Stomach (tissue), 9 donors: ENCODE data around the gene ITGA1. TPM values are rescaled to one million over a fixed set of nuclear protein-coding genes. Genes with fewer than 3 reads are reported as not detected.

ENCODE experiments used
- DNase-seq, 2 donors: peaks; one replicate each; pipeline versions ENCODE4 v3.0.0 to v3.0.0-alpha.2; 2013 to 2019
- H3K27ac ChIP-seq, 5 donors: fragments of 200-600 bp in 4 of 5; sonication (generic) in 4 of 5; one replicate each; pipeline ENCODE4 v1.5.1; 2013 to 2019; ENCODE audit warnings: mild to moderate bottlenecking in 1 of 5, moderate library complexity in 1 of 5
- H3K27me3 ChIP-seq, 3 donors: fragments of 200-600 bp; sonication (generic); one replicate each; pipeline ENCODE4 v1.5.1; 2017 to 2019; ENCODE audit warnings: mixed run types in 1 of 3
- H3K36me3 ChIP-seq, 4 donors: fragments of 200-600 bp; sonication (generic); 1 replicate in 3 of 4; 2 replicates in 1 of 4; pipeline ENCODE4 v1.5.1; 2016 to 2019
- H3K4me1 ChIP-seq, 4 donors: fragments of 200-600 bp; sonication (generic); one replicate each; pipeline ENCODE4 v1.5.1; 2016 to 2019
- H3K4me3 ChIP-seq, 4 donors: fragments of 200-600 bp; sonication (generic) in 3 of 4; one replicate each; pipeline ENCODE4 v1.5.1; 2016 to 2019; ENCODE audit warnings: mild to moderate bottlenecking in 1 of 4
- H3K9me3 ChIP-seq, 4 donors: fragments of 200-600 bp; sonication (generic); one replicate each; pipeline ENCODE4 v1.5.1; 2016 to 2019
- EP300 ChIP-seq: sonication (generic); formaldehyde crosslinking; IDR thresholded peaks from one replicate; pipeline ENCODE4 v1.6.1; 2017; ENCODE audit warnings: antibody characterized with exemption
- POLR2A ChIP-seq, 4 donors: fragments of 450-650 bp; IDR thresholded peaks; one replicate each; pipeline ENCODE4 v1.6.1; 2016; ENCODE audit warnings: antibody characterized with exemption in 4 of 4, control low read depth in 2 of 4, mild to moderate bottlenecking in 1 of 4, moderate library complexity in 1 of 4
- POLR2AphosphoS5 ChIP-seq, 3 donors: sonication (generic); formaldehyde crosslinking; IDR thresholded peaks; one replicate each; pipeline ENCODE4 v1.6.1; 2016; ENCODE audit warnings: antibody characterized with exemption in 3 of 3
- WGBS, 5 donors: extraction: QIAGEN DNeasy Blood & Tissue Kit in 3 of 5; methylation state at CpG; one replicate each; pipeline versions ENCODE4 v1.1.5 to v1.1.7; 2013 to 2018; 5-methylcytosine and 5-hydroxymethylcytosine counted together
- intact Hi-C: fragments of 100-400 bp; cut with DNase I; formaldehyde crosslinking; loops from one replicate; pipeline ENCODE4 v1.15.1; 2023; ENCODE audit warnings: low total_unique reads
- polyA plus RNA-seq, 3 donors: library from polyadenylated mRNA; stranded (reverse); fragments of 200-250 nt; gene quantifications; one replicate each; pipeline ENCODE4 v1.2.3, GENCODE V29; 2013
- total RNA-seq, 5 donors: library from RNA; depleted of rRNA; stranded (reverse); fragments of >200 nt; gene quantifications; one replicate each; pipeline versions ENCODE4 v1.1.0 to v1.2.3, GENCODE V29; 2014 to 2016
- TF ChIP-seq, protein P1 (sequence below), 7 experiments: fragments of 450-650 bp in 4 of 7; fragments of 200-600 bp in 3 of 7; sonication (generic) in 3 of 7; IDR thresholded peaks; one replicate each; pipeline ENCODE4 v1.5.1; 2016 to 2019; ENCODE audit warnings: antibody characterized with exemption in 7 of 7, control low read depth in 2 of 7, mild to moderate bottlenecking in 1 of 7
- donor health status: healthy with polysubstance abuse.
- donor health status: Bipolar disorder and iron deficiency.
- donor health status: healthy.

Gene ITGA1
- total and polyA plus RNA-seq, 8 donors = 2.7 to 507 (median 77.0) TPM

DNA sequence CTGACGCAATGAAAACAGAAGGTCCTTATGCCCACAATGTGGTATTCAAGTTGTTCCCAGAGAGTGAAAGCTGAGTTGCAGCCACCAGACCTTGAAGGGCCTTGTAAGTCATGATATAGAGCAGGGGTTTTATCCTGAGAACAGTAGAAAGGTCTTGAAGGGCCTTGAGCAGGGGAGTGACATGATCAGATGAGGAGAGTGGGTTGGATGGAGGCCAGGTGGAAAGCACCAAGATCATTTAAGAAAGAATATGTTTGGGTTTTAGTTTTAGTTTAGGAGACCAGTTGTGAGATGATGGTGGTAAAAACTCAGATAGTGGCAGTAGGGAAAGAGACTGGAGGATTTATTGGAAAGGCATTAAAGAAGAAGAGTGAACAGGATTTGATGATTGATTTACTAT, 207.4 kb downstream of the ITGA1 start:
- intact Hi-C loops = no loop called here
- H3K36me3 ChIP-seq = no peaks in the 10 kb centered on the region

DNA sequence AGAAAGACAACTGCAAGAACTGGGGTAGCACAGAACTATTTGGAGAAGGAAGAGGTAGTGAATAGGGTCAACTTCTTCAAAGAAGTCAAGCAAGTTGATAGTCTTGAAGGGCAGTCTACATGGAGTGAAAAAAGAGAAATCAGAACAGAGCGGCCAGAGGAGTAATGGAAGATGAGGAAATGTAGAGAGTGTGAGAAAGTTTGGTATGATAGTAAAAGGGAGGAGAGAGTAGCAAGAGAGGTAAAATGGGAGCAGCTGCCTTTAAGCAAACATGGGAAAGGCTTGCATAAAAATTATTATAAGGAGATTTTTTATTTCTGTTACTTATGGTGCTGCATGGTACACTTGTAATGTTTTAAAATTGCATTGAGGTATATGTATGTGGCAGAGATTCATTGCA, 208.2 kb downstream of the ITGA1 start:
- H3K27ac ChIP-seq = no peak overlapping the region
- H3K4me1 ChIP-seq = peaks cover 0 to 11% (median 0%) of the 10 kb centered on the region in 4 donors
- H3K27me3 ChIP-seq = no peaks in the 10 kb centered on the region
- intact Hi-C loops = no loop called here
- WGBS, 5 donors = 93 to 100% (median 97%) methylated on average over 1 of the region's 1 CpG
- no peaks in the 10 kb centered on the region for H3K36me3 ChIP-seq
- H3K9me3 ChIP-seq = no peaks in the 10 kb centered on the region
- TF ChIP-seq EP300 (no peak), POLR2AphosphoS5 (IDR thresholded peaks at IDR 0.05) (no peak), POLR2A (IDR thresholded peaks at IDR 0.05) (no peak)
- H3K4me3 ChIP-seq = no peak overlapping the region
- DNase-seq = no peak

More for the DNA sequence above, 207.4 kb downstream of the ITGA1 start:
- Histone ChIP-seq H3K27ac (no peak overlapping the region), H3K4me1 (peaks cover 0 to 19% (median 5%) of the 10 kb centered on the region in 4 donors), H3K9me3 (no peaks in the 10 kb centered on the region), H3K27me3 (no peaks in the 10 kb centered on the region), H3K4me3 (no peak overlapping the region)
- TF ChIP-seq, protein P1, sequence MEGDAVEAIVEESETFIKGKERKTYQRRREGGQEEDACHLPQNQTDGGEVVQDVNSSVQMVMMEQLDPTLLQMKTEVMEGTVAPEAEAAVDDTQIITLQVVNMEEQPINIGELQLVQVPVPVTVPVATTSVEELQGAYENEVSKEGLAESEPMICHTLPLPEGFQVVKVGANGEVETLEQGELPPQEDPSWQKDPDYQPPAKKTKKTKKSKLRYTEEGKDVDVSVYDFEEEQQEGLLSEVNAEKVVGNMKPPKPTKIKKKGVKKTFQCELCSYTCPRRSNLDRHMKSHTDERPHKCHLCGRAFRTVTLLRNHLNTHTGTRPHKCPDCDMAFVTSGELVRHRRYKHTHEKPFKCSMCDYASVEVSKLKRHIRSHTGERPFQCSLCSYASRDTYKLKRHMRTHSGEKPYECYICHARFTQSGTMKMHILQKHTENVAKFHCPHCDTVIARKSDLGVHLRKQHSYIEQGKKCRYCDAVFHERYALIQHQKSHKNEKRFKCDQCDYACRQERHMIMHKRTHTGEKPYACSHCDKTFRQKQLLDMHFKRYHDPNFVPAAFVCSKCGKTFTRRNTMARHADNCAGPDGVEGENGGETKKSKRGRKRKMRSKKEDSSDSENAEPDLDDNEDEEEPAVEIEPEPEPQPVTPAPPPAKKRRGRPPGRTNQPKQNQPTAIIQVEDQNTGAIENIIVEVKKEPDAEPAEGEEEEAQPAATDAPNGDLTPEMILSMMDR (IDR thresholded peaks at IDR 0.05) = no peak
- no peak for TF ChIP-seq POLR2A (IDR thresholded peaks at IDR 0.05)
- TF ChIP-seq POLR2AphosphoS5 (IDR thresholded peaks at IDR 0.05) = no peak
- TF ChIP-seq EP300 = no peak
- DNase-seq = no peak
- WGBS, 5 donors = 91 to 100% (median 98%) methylated on average over 1 of the region's 1 CpG

DNA sequence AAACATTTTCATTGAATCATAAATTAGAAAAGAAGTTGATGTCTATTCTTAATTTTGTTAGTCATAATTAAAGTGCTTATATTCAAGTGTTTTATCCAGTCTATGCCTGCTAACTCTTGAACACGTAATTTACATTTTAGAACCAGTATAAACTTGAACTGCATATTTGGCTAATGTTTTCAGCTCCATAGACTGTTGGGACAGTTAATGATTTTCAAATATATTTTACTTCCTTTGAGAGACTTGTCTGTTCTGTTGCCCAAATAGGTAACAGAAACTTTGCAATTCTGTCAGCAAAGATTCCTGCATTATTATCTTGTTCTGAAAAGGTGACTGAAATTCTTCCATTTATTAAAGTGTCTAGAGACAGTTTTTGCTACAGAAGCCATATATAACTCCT, 209.3 kb downstream of the ITGA1 start:
- no peaks in the 10 kb centered on the region for H3K36me3 ChIP-seq
- no peak for DNase-seq
- WGBS, 5 donors = 50 to 63% (median 57%) methylated on average over 1 of the region's 1 CpG
- H3K9me3 ChIP-seq = no peaks in the 10 kb centered on the region
- no peaks in the 10 kb centered on the region for H3K27me3 ChIP-seq
- H3K4me1 ChIP-seq = peaks cover 0 to 8% (median 0%) of the 10 kb centered on the region in 4 donors
- no peak for TF ChIP-seq EP300
- TF ChIP-seq, protein P1 (IDR thresholded peaks at IDR 0.05) = no peak
- TF ChIP-seq POLR2A (IDR thresholded peaks at IDR 0.05) = no peak
- TF ChIP-seq POLR2AphosphoS5 (IDR thresholded peaks at IDR 0.05) = no peak
- intact Hi-C loops = no loop called here
- H3K4me3 ChIP-seq = no peak overlapping the region
- no peak overlapping the region for H3K27ac ChIP-seq

DNA sequence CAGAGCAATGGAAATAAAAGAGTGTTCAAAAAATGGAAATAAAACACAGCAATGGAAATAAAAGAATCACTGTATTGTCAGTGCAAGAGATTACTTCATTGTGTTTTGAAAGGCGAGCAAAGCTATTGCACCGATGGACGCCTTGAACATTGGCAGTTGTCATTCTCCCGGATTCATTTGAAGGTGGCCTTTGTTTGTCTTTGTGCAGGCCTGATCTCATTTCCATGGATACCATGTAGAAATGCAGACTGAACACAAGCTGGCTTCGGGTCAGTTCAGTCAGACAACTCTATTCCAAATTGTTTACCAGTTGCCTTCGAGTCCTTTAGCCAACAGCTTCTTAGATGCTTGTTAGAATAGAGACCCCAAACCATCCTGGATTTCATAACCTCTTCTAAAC, 209.7 kb downstream of the ITGA1 start:
- H3K9me3 ChIP-seq = no peaks in the 10 kb centered on the region
- 31 to 64% (median 37%) methylated on average over 6 of the region's 6 CpGs for WGBS, 5 donors
- intact Hi-C loops = no loop called here
- TF ChIP-seq POLR2A (IDR thresholded peaks at IDR 0.05) = no peak
- TF ChIP-seq, protein P1 (IDR thresholded peaks at IDR 0.05) = no peak
- TF ChIP-seq EP300 = no peak
- no peak for TF ChIP-seq POLR2AphosphoS5 (IDR thresholded peaks at IDR 0.05)
- H3K4me1 ChIP-seq = peaks cover 0 to 8% (median 0%) of the 10 kb centered on the region in 4 donors
- no peaks in the 10 kb centered on the region for H3K27me3 ChIP-seq
- H3K36me3 ChIP-seq = no peaks in the 10 kb centered on the region
- peak in 1 of 2 donors; percentile 61 for DNase-seq
- H3K4me3 ChIP-seq = no peak overlapping the region
- no peak overlapping the region for H3K27ac ChIP-seq

DNA sequence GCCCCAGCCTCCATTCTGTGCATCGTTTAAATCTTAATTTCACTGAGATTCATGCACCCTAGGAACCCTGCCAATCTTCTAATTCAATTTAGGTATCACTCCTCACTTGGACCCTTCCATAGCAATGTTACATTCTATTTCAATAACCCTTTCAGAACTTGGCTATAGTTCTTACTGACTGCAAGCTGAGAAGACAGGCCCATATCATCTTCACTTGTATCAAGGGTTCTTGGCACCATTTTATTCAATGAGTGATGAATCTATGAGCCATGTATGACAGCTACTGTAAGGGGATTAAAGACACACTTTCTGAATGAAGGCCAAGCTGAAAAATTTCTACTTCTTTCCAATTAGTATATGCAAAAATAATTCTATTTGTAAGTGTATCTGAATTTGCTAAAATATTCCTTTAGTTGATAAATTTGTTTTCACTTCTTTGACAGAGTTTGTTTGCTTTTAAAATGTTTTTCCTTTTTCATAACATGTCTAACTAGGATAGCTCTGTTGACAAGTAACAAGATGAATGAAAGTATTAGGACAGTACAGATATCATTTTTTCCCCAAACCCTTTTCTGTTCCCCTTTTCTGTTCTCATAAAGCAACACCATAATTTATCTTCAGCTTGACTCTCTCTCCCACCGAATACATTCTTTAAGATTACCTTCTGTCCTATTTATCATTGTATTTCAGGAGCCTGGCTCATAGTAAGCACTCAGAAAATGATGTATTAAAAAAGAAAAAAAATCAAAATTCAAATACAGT, 211.0 kb downstream of the ITGA1 start:
- H3K36me3 ChIP-seq = peaks cover 0 to 1% (median 0%) of the 10 kb centered on the region in 4 donors
- H3K27me3 ChIP-seq = no peaks in the 10 kb centered on the region
- H3K4me3 ChIP-seq = no peak overlapping the region
- intact Hi-C loops = no loop called here
- WGBS, 5 donors = 70 to 86% (median 80%) methylated on average over 2 of the region's 2 CpGs
- H3K27ac ChIP-seq = no peak overlapping the region
- no peaks in the 10 kb centered on the region for H3K9me3 ChIP-seq
- no peak for DNase-seq
- H3K4me1 ChIP-seq = peaks cover 0 to 8% (median 0%) of the 10 kb centered on the region in 4 donors
- TF ChIP-seq POLR2A (IDR thresholded peaks at IDR 0.05) (no peak), EP300 (no peak), POLR2AphosphoS5 (IDR thresholded peaks at IDR 0.05) (no peak)
- TF ChIP-seq, protein P1 (IDR thresholded peaks at IDR 0.05) = no peak
